HEK293 (cell line): ENCODE measurements around the gene TPH2.

ENCODE experiments used
- CTCF ChIA-PET: fragments of 350-600 bp; formaldehyde crosslinking; extraction: SDS; loops from one replicate; lab custom pipeline; 2021; ENCODE audit warnings: antibody characterized with exemption; lab: Yijun Ruan, JAX
- POLR2A ChIA-PET: fragments of 300-600 bp; formaldehyde crosslinking; extraction: SDS; loops from one replicate; lab custom pipeline; 2020; ENCODE audit warnings: antibody characterized with exemption, inconsistent platforms; lab: Yijun Ruan, JAX
- H3K27ac ChIP-seq: fragments of 200-500 bp; sonication (Bioruptor generic); 2 replicates; pipeline ENCODE4 v1.5.1; 2014; ENCODE audit warnings: low read depth, low read length, control low read depth, inconsistent platforms; ENCODE audit errors: extremely low read depth
- H3K36me3 ChIP-seq, 2 experiments: fragments of 200-500 bp in 1 of 2; sonication (Bioruptor generic) in 1 of 2; 1 replicate in 1 of 2; 2 replicates in 1 of 2; pipeline ENCODE4 v1.5.1; 2014 to 2017; ENCODE audit warnings: inconsistent platforms in 2 of 2, low read length in 2 of 2; ENCODE audit not compliant: control insufficient read depth in 2 of 2, insufficient read depth in 1 of 2
- H3K4me1 ChIP-seq: fragments of 200-500 bp; sonication (Bioruptor generic); 2 replicates; pipeline ENCODE4 v1.5.1; 2014; ENCODE audit warnings: mild to moderate bottlenecking, low read length, inconsistent platforms; ENCODE audit not compliant: control insufficient read depth, insufficient read depth
- H3K4me3 ChIP-seq: 2 replicates; pipeline ENCODE4 v1.5.1; 2011; ENCODE audit warnings: low read depth, mild to moderate bottlenecking, control low read depth, low read length, moderate library complexity
- H3K9me3 ChIP-seq: fragments of 200-500 bp; sonication (Bioruptor generic); 2 replicates; pipeline ENCODE4 v1.5.1; 2014; ENCODE audit warnings: low read depth, low read length, inconsistent platforms; ENCODE audit not compliant: control insufficient read depth, insufficient read depth
- HOXA7 ChIP-seq: sonication (generic); formaldehyde crosslinking; IDR thresholded peaks from 2 replicates; pipeline ENCODE4 v1.8.1; 2022; ENCODE audit warnings: missing genetic modification reagents, borderline replicate concordance
- HOXC10 ChIP-seq: sonication (generic); formaldehyde crosslinking; IDR thresholded peaks from 2 replicates; pipeline ENCODE4 v1.8.1; 2023; ENCODE audit warnings: mild to moderate bottlenecking, missing genetic modification reagents
- KLF10 ChIP-seq: fragments of 450-650 bp; IDR thresholded peaks from 2 replicates; pipeline ENCODE4 v1.5.1; 2018; ENCODE audit warnings: missing biosample characterization, mild to moderate bottlenecking, missing genetic modification characterization
- SP7 ChIP-seq: fragments of 450-650 bp; formaldehyde crosslinking; IDR thresholded peaks from 2 replicates; pipeline ENCODE4 v1.5.1; 2016; ENCODE audit warnings: missing biosample characterization, missing genetic modification characterization
- YY2 ChIP-seq: fragments of 450-650 bp; formaldehyde crosslinking; IDR thresholded peaks from 2 replicates; pipeline ENCODE4 v1.5.1; 2016; ENCODE audit warnings: missing biosample characterization, missing genetic modification characterization
- ZEB2 ChIP-seq: fragments of 450-650 bp; formaldehyde crosslinking; IDR thresholded peaks from 2 replicates; pipeline ENCODE4 v1.5.1; 2016; ENCODE audit warnings: missing biosample characterization, missing genetic modification characterization
- ZFP37 ChIP-seq: fragments of 450-650 bp; formaldehyde crosslinking; IDR thresholded peaks from 2 replicates; pipeline ENCODE4 v1.5.1; 2016; ENCODE audit warnings: missing biosample characterization, missing genetic modification characterization
- ZNF114 ChIP-seq: fragments of 450-650 bp; formaldehyde crosslinking; IDR thresholded peaks from 2 replicates; pipeline ENCODE4 v1.5.0; 2017; ENCODE audit warnings: missing biosample characterization, missing genetic modification characterization
- ZNF133 ChIP-seq: fragments of 450-650 bp; formaldehyde crosslinking; IDR thresholded peaks from 2 replicates; pipeline ENCODE4 v1.5.1; 2016; ENCODE audit warnings: missing biosample characterization, missing genetic modification characterization
- ZNF19 ChIP-seq: fragments of 450-650 bp; formaldehyde crosslinking; IDR thresholded peaks from 2 replicates; pipeline ENCODE4; 2016; ENCODE audit warnings: missing biosample characterization, missing genetic modification characterization, low read depth
- ZNF341 ChIP-seq: fragments of 450-650 bp; formaldehyde crosslinking; IDR thresholded peaks from 2 replicates; pipeline ENCODE4; 2016; ENCODE audit warnings: low read depth, missing biosample characterization, missing genetic modification characterization
- ZNF354C ChIP-seq: fragments of 450-650 bp; formaldehyde crosslinking; IDR thresholded peaks from 2 replicates; pipeline ENCODE4 v1.5.1; 2016; ENCODE audit warnings: missing biosample characterization, missing genetic modification characterization, low read depth, borderline replicate concordance
- ZNF433 ChIP-seq: fragments of 450-650 bp; formaldehyde crosslinking; IDR thresholded peaks from 2 replicates; pipeline ENCODE4 v1.5.1; 2016; ENCODE audit warnings: missing biosample characterization, missing genetic modification characterization, low read depth
- ZNF48 ChIP-seq: fragments of 450-650 bp; formaldehyde crosslinking; IDR thresholded peaks from 2 replicates; pipeline ENCODE4 v1.5.1; 2016; ENCODE audit warnings: missing biosample characterization, missing genetic modification characterization
- ZNF510 ChIP-seq: fragments of 450-650 bp; formaldehyde crosslinking; IDR thresholded peaks from 2 replicates; pipeline ENCODE4 v1.5.1; 2018; ENCODE audit warnings: mild to moderate bottlenecking, missing genetic modification characterization, missing biosample characterization; ENCODE audit not compliant: insufficient replicate concordance
- ZNF560 ChIP-seq: fragments of 450-650 bp; formaldehyde crosslinking; IDR thresholded peaks from 2 replicates; pipeline ENCODE4 v1.5.1; 2017; ENCODE audit warnings: missing biosample characterization, missing genetic modification characterization, borderline replicate concordance
- ZNF621 ChIP-seq: fragments of 450-650 bp; formaldehyde crosslinking; IDR thresholded peaks from 2 replicates; pipeline ENCODE4 v1.5.1; 2017; ENCODE audit warnings: missing biosample characterization, missing genetic modification characterization
- ZNF623 ChIP-seq: fragments of 450-650 bp; formaldehyde crosslinking; IDR thresholded peaks from 2 replicates; pipeline ENCODE4 v1.5.1; 2016; ENCODE audit warnings: missing biosample characterization, missing genetic modification characterization
- ZNF629 ChIP-seq: fragments of 450-650 bp; formaldehyde crosslinking; IDR thresholded peaks from 2 replicates; pipeline ENCODE4 v1.5.1; 2017; ENCODE audit warnings: missing biosample characterization, missing genetic modification characterization
- ZNF654 ChIP-seq: fragments of 450-650 bp; formaldehyde crosslinking; IDR thresholded peaks from 2 replicates; pipeline ENCODE4 v1.5.1; 2016; ENCODE audit warnings: low read depth, missing biosample characterization, missing genetic modification characterization
- ZNF670 ChIP-seq: fragments of 450-650 bp; formaldehyde crosslinking; IDR thresholded peaks from 2 replicates; pipeline ENCODE4 v1.5.1; 2016; ENCODE audit warnings: missing biosample characterization, missing genetic modification characterization, low read depth
- ZNF707 ChIP-seq: fragments of 450-650 bp; formaldehyde crosslinking; IDR thresholded peaks from 2 replicates; pipeline ENCODE4 v1.5.1; 2016; ENCODE audit warnings: missing biosample characterization, missing genetic modification characterization
- ZNF830 ChIP-seq: fragments of 450-650 bp; IDR thresholded peaks from 2 replicates; pipeline ENCODE4 v1.5.0; 2018; ENCODE audit warnings: missing biosample characterization, missing genetic modification characterization, low read depth, mild to moderate bottlenecking, moderate library complexity
- TF ChIP-seq, protein P1 (sequence below): fragments of 450-650 bp; formaldehyde crosslinking; IDR thresholded peaks from 2 replicates; pipeline ENCODE4 v1.5.1; 2016; ENCODE audit warnings: missing biosample characterization, missing genetic modification characterization
- TF ChIP-seq, protein P2 (sequence below): fragments of 450-650 bp; formaldehyde crosslinking; IDR thresholded peaks from 2 replicates; pipeline ENCODE4 v1.5.1; 2016; ENCODE audit warnings: missing biosample characterization, missing genetic modification characterization

The TPH2 gene

DNA sequence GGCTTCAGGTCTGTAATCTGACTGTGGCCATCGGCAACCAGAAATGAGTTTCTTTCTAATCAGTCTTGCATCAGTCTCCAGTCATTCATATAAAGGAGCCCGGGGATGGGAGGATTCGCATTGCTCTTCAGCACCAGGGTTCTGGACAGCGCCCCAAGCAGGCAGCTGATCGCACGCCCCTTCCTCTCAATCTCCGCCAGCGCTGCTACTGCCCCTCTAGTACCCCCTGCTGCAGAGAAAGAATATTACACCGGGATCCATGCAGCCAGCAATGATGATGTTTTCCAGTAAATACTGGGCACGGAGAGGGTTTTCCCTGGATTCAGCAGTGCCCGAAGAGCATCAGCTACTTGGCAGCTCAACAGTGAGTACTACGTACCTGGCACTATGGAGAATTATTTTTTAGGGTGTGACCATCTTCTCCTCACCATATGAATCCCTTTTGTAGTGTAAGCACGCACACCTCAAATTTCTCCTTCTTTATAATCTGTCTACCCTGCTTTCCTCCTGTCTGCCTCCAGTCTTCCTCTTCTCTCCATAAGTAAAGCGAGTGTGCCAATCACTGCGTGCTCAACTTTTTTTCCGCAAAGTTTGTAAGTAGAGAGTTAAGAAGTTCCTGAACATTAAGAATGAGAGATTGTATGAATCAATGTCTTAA lies at the start of gene TPH2 (continued):
- TF ChIP-seq ZNF341 (no peak), ZNF354C (tag by site-specific recombination) (no peak), ZFP37 (peak; percentile 69; the same call in 1 of the 2 replicates), KLF10 (tag by site-specific recombination) (peak; percentile 44; the same call in 1 of the 2 replicates)

DNA sequence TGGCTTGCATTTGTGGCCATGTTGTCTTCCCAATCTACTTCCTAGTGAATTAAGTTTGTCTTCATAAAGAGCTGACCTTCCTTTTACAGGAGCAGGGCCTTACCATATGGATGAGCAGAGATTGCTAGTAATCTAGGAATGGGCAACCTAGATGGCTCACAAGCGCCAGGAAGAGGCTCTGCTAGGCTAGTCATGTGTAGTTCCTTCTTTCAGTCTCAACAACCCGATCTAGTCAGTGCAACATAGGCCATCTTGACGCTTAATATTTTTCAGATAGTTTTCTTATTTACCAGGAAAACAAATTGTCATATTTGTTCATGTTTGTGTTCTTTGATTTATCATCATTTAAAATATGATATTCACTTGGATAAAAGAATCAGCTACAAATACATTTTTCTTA lies 48.2 kb upstream of the TPH2 start:
- H3K9me3 ChIP-seq, result no peaks in the 10 kb centered on the region
- POLR2A ChIA-PET, result no interaction called here
- H3K4me1 ChIP-seq, result no peaks in the 10 kb centered on the region
- no peak overlapping the region for H3K27ac ChIP-seq
- CTCF ChIA-PET, result no interaction called here
- H3K4me3 ChIP-seq, result no peak overlapping the region
- TF ChIP-seq ZNF623 (tag by site-specific recombination) (no peak), ZNF707 (tag by site-specific recombination) (no peak), HOXA7 (CRISPR knock-in tag) (no peak), HOXC10 (no peak), ZNF629 (no peak), ZNF510 (no peak), ZNF114 (tag by site-specific recombination) (no peak), ZNF433 (tag by site-specific recombination) (no peak)
- TF ChIP-seq, protein P1, sequence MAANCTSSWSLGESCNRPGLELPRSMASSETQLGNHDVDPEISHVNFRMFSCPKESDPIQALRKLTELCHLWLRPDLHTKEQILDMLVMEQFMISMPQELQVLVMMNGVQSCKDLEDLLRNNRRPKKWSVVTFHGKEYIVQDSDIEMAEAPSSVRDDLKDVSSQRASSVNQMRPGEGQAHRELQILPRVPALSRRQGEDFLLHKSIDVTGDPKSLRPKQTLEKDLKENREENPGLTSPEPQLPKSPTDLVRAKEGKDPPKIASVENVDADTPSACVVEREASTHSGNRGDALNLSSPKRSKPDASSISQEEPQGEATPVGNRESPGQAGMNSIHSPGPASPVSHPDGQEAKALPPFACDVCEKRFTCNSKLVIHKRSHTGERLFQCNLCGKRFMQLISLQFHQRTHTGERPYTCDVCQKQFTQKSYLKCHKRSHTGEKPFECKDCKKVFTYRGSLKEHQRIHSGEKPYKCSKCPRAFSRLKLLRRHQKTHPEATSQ (tag by site-specific recombination), result no peak
- TF ChIP-seq, protein P2, sequence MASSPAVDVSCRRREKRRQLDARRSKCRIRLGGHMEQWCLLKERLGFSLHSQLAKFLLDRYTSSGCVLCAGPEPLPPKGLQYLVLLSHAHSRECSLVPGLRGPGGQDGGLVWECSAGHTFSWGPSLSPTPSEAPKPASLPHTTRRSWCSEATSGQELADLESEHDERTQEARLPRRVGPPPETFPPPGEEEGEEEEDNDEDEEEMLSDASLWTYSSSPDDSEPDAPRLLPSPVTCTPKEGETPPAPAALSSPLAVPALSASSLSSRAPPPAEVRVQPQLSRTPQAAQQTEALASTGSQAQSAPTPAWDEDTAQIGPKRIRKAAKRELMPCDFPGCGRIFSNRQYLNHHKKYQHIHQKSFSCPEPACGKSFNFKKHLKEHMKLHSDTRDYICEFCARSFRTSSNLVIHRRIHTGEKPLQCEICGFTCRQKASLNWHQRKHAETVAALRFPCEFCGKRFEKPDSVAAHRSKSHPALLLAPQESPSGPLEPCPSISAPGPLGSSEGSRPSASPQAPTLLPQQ (tag by site-specific recombination), result no peak
- H3K36me3 ChIP-seq, result peaks cover 3 to 26% of the 10 kb centered on the region in 2 experiments

DNA sequence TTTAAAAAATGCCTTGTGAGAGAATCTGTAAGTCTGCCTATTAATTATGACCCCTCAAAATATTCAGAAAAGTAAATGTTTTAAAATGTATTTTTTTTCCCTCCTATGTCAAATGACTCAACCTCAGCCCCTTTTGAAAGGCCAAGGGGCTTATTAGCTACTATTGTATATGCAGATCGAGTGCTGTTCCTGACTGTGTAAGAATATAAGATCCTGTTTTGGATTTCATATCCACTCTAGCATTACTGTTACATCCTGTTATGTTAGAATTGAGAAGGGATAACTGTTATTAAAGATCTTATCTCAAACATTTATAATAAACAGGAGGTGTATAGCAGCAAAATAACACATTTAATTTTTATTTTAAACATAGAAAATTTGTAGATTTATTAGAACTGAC lies 46.6 kb upstream of the TPH2 start:
- TF ChIP-seq ZNF48 (tag by site-specific recombination) (no peak), ZNF654 (tag by site-specific recombination) (no peak), ZNF133 (tag by site-specific recombination) (no peak), ZNF629 (no peak), ZNF560 (tag by site-specific recombination) (no peak), ZNF19 (tag by site-specific recombination) (no peak), ZNF621 (tag by site-specific recombination) (no peak), ZNF670 (tag by site-specific recombination) (no peak), ZEB2 (no peak), ZNF830 (tag by site-specific recombination) (no peak), SP7 (tag by site-specific recombination) (no peak), ZNF354C (tag by site-specific recombination) (no peak), YY2 (no peak)
- TF ChIP-seq, all 188 proteins: peak for 0
- POLR2A ChIA-PET, result no interaction called here
- Histone ChIP-seq H3K36me3 (peaks cover 18 to 26% of the 10 kb centered on the region in 2 experiments), H3K4me1 (no peaks in the 10 kb centered on the region), H3K4me3 (no peak overlapping the region), H3K9me3 (no peaks in the 10 kb centered on the region), H3K27ac (no peak overlapping the region)
- CTCF ChIA-PET, result interaction anchor here (0.6 to 1.4 kb wide), 2 partner anchors 10 to 112 kb away, joined by 3 read pairs; no protein-coding TSS in a partner anchor
